Liver (tissue), 9 donors: ENCODE measurements around the gene ZDHHC20. TPM values are rescaled to one million over a fixed set of nuclear protein-coding genes. Genes with fewer than 3 reads are reported as not detected.

Source experiments
- DNase-seq: peaks from one replicate; pipeline ENCODE4 v3.0.0-alpha.2; 2017; ENCODE audit warnings: low spot score
- H3K27ac ChIP-seq, 2 donors: one replicate each; pipeline ENCODE4 v1.7.0; 2013; ENCODE audit warnings: inconsistent platforms in 2 of 2, low read length in 2 of 2, control low read depth in 1 of 2, low read depth in 1 of 2, mild to moderate bottlenecking in 1 of 2
- H3K27me3 ChIP-seq, 4 donors: one replicate each; pipeline versions ENCODE4 v1.6.1 to v1.7.0; 2013; ENCODE audit warnings: low read length in 3 of 4, inconsistent platforms in 1 of 4, mild to moderate bottlenecking in 1 of 4, moderate library complexity in 1 of 4; ENCODE audit not compliant: control insufficient read depth in 4 of 4, insufficient read depth in 4 of 4
- H3K36me3 ChIP-seq, 4 donors: one replicate each; pipeline versions ENCODE4 v1.6.1 to v1.7.0; 2013; ENCODE audit warnings: low read length in 3 of 4, mild to moderate bottlenecking in 3 of 4, low read depth in 1 of 4, moderate library complexity in 1 of 4; ENCODE audit not compliant: control insufficient read depth in 4 of 4, insufficient read depth in 3 of 4
- H3K4me1 ChIP-seq, 4 donors: one replicate each; pipeline versions ENCODE4 v1.6.1 to v1.7.0; 2013; ENCODE audit warnings: low read length in 3 of 4, mild to moderate bottlenecking in 3 of 4, moderate library complexity in 1 of 4; ENCODE audit not compliant: control insufficient read depth in 4 of 4, insufficient read depth in 4 of 4
- H3K4me3 ChIP-seq, 3 donors: one replicate each; pipeline versions ENCODE4 v1.6.1 to v1.7.0; 2013; ENCODE audit warnings: low read length in 3 of 3, control low read depth in 1 of 3, low read depth in 1 of 3, mild to moderate bottlenecking in 1 of 3
- H3K9ac ChIP-seq, 2 donors: one replicate each; pipeline ENCODE4 v1.7.0; 2013; ENCODE audit warnings: low read length in 2 of 2, mild to moderate bottlenecking in 2 of 2, moderate library complexity in 2 of 2, control low read depth in 1 of 2, low read depth in 1 of 2
- H3K9me3 ChIP-seq, 4 donors: one replicate each; pipeline versions ENCODE4 v1.6.1 to v1.7.0; 2013; ENCODE audit warnings: low read length in 3 of 4; ENCODE audit not compliant: control insufficient read depth in 4 of 4
- ATF3 ChIP-seq: IDR thresholded peaks from 2 replicates; pipeline ENCODE4 v1.6.1; 2016; ENCODE audit warnings: antibody characterized with exemption
- CTCF ChIP-seq: fragments of 150-350 bp; IDR thresholded peaks from 2 replicates; pipeline ENCODE4 v1.5.1; 2017; ENCODE audit warnings: improper control_type of control experiment, low read depth, low read length; ENCODE audit not compliant: missing input control
- EGR1 ChIP-seq, 2 donors: IDR thresholded peaks; 2 replicates each; pipeline ENCODE4 v1.6.1; 2016 to 2018; ENCODE audit warnings: antibody characterized with exemption in 2 of 2, low read depth in 2 of 2
- FOXA1 ChIP-seq: IDR thresholded peaks from 2 replicates; pipeline ENCODE4 v1.6.1; 2016; ENCODE audit warnings: antibody characterized with exemption
- GABPA ChIP-seq, 2 donors: IDR thresholded peaks in 1 of 2; conservative IDR thresholded peaks in 1 of 2; 2 replicates each; pipeline ENCODE4 v1.6.1; 2016; ENCODE audit warnings: antibody characterized with exemption in 2 of 2, mild to moderate bottlenecking in 1 of 2, moderate library complexity in 1 of 2
- HNF4G ChIP-seq: IDR thresholded peaks from 2 replicates; pipeline ENCODE4 v1.6.1; 2016; ENCODE audit warnings: antibody characterized with exemption
- JUND ChIP-seq, 2 donors: IDR thresholded peaks; 2 replicates each; pipeline ENCODE4 v1.6.1; 2016; ENCODE audit warnings: antibody characterized with exemption in 2 of 2
- MAX ChIP-seq: IDR thresholded peaks from 2 replicates; pipeline ENCODE4 v1.6.1; 2016; ENCODE audit warnings: antibody characterized with exemption
- NR2F2 ChIP-seq: IDR thresholded peaks from 2 replicates; pipeline ENCODE4 v1.6.1; 2016; ENCODE audit warnings: antibody characterized with exemption
- RAD21 ChIP-seq, 2 donors: IDR thresholded peaks; 2 replicates each; pipeline ENCODE4 v1.6.1; 2016; ENCODE audit warnings: antibody characterized with exemption in 2 of 2, mild to moderate bottlenecking in 2 of 2
- REST ChIP-seq: IDR thresholded peaks from 2 replicates; pipeline ENCODE4 v1.6.1; 2016; ENCODE audit warnings: antibody characterized with exemption, mild to moderate bottlenecking
- RXRA ChIP-seq, 2 donors: IDR thresholded peaks; 2 replicates each; pipeline ENCODE4 v1.6.1; 2017 to 2018; ENCODE audit warnings: antibody characterized with exemption in 2 of 2, mild to moderate bottlenecking in 1 of 2
- TAF1 ChIP-seq: conservative IDR thresholded peaks from 2 replicates; pipeline ENCODE4 v1.6.1; 2016; ENCODE audit warnings: antibody characterized with exemption, mild to moderate bottlenecking
- ZBTB33 ChIP-seq: IDR thresholded peaks from 2 replicates; pipeline ENCODE4 v1.6.1; 2016; ENCODE audit warnings: antibody characterized with exemption
- WGBS: extraction: QIAGEN DNeasy Blood & Tissue Kit; methylation state at CpG from one replicate; pipeline ENCODE4 v1.1.7; 2013; 5-methylcytosine and 5-hydroxymethylcytosine counted together
- polyA plus RNA-seq, 2 donors: library from polyadenylated mRNA; stranded (reverse) in 1 of 2; unstranded in 1 of 2; fragments of 200-250 nt in 1 of 2; fragments of >200 nt in 1 of 2; fragmentation: Nextera tagmentation in 1 of 2; extraction: Ambion mirVana in 1 of 2; gene quantifications; one replicate each; pipeline versions ENCODE4 v1.2.1 to v1.2.3, GENCODE V29; 2013 to 2015
- total RNA-seq, 2 donors: library from RNA; depleted of rRNA; stranded (reverse); fragments of >200 nt; gene quantifications; one replicate each; pipeline ENCODE4 v1.2.3, GENCODE V29; 2014
- donor health status: healthy.
- donor health status: healthy.
- donor health status: healthy.
- donor health status: healthy.
- donor health status: healthy.

Gene ZDHHC20
- total and polyA plus RNA-seq, 4 donors, result 7.7 to 55.4 (median 18.6) TPM

- no peak overlapping the region for H3K27ac ChIP-seq
- DNase-seq, result no peak
- no peak overlapping the region for H3K9ac ChIP-seq
- peaks cover 0 to 2% (median 0%) of the 10 kb centered on the region in 4 donors for H3K36me3 ChIP-seq
- H3K27me3 ChIP-seq, result no peaks in the 10 kb centered on the region
- no peak for TF ChIP-seq GABPA (IDR thresholded peaks at IDR 0.05 in 1 of 2, conservative IDR thresholded peaks at IDR 0.05 in 1 of 2)
- no peak for TF ChIP-seq NR2F2
- no peak for TF ChIP-seq CTCF
- no peak for TF ChIP-seq MAX
- no peak for TF ChIP-seq TAF1
- TF ChIP-seq ZBTB33, result no peak
- TF ChIP-seq RXRA (IDR thresholded peaks at IDR 0.05), result no peak
- TF ChIP-seq FOXA1, result no peak
- no peak for TF ChIP-seq REST
- no peak for TF ChIP-seq HNF4G
- no peak for TF ChIP-seq RAD21 (IDR thresholded peaks at IDR 0.05)
- TF ChIP-seq JUND (IDR thresholded peaks at IDR 0.05), result no peak
- no peak for TF ChIP-seq EGR1 (IDR thresholded peaks at IDR 0.05; ENCODE audit: low read depth in 2 of 2)
- no peaks in the 10 kb centered on the region for H3K9me3 ChIP-seq
- H3K4me3 ChIP-seq, result no peak overlapping the region
- peaks cover 0 to 9% (median 1%) of the 10 kb centered on the region in 4 donors for H3K4me1 ChIP-seq
- 82% methylated on average over 6 of the region's 6 CpGs for WGBS
Measured at GRCh38 chr13:21328836-21329477, 130.1 kb downstream of the ZDHHC20 start.

GRCh38 chr13:21328201-21328600 lies 130.9 kb downstream of the ZDHHC20 start:
- WGBS, result 77% methylated on average over 6 of the region's 6 CpGs
- no peak for DNase-seq
- Histone ChIP-seq H3K9ac (no peak overlapping the region), H3K9me3 (no peaks in the 10 kb centered on the region), H3K36me3 (peaks cover 0 to 2% (median 0%) of the 10 kb centered on the region in 4 donors), H3K4me3 (no peak overlapping the region), H3K4me1 (peaks cover 0 to 9% (median 1%) of the 10 kb centered on the region in 4 donors), H3K27me3 (no peaks in the 10 kb centered on the region), H3K27ac (no peak overlapping the region)
- no peak for TF ChIP-seq EGR1 (IDR thresholded peaks at IDR 0.05; ENCODE audit: low read depth in 2 of 2)
- TF ChIP-seq REST, result no peak
- TF ChIP-seq ATF3, result no peak
- TF ChIP-seq CTCF, result no peak
- no peak for TF ChIP-seq JUND (IDR thresholded peaks at IDR 0.05)
- no peak for TF ChIP-seq MAX
